Fibroblast of lung (primary cell): ENCODE data around the gene TMEM9. TPM values are rescaled to one million over a fixed set of nuclear protein-coding genes. Genes with fewer than 3 reads are reported as not detected.

Experiments used
- DNase-seq, 2 donors: peaks; one replicate each; pipeline versions ENCODE4 v3.0.0 to v3.0.0-alpha.2; 2010; ENCODE audit warnings: low read depth in 2 of 2
- H2AFZ ChIP-seq: 2 replicates; pipeline ENCODE4 v1.5.1; 2012; ENCODE audit warnings: low read length, control low read depth, inconsistent platforms
- H3K27ac ChIP-seq: 2 replicates; pipeline ENCODE4 v1.5.1; 2011; ENCODE audit warnings: low read length, control low read depth; ENCODE audit not compliant: insufficient read depth
- H3K27me3 ChIP-seq: 2 replicates; pipeline ENCODE4 v1.5.1; 2011; ENCODE audit warnings: mild to moderate bottlenecking, low read length; ENCODE audit not compliant: control insufficient read depth, insufficient read depth
- H3K36me3 ChIP-seq: 2 replicates; pipeline ENCODE4 v1.5.1; 2011; ENCODE audit warnings: low read length; ENCODE audit not compliant: control insufficient read depth, insufficient read depth
- H3K4me1 ChIP-seq: 2 replicates; pipeline ENCODE4 v1.5.1; 2011; ENCODE audit warnings: low read length; ENCODE audit not compliant: control insufficient read depth, insufficient read depth; ENCODE audit errors: extremely low read depth
- H3K4me2 ChIP-seq: 2 replicates; pipeline ENCODE4 v1.5.1; 2011; ENCODE audit warnings: low read length, control low read depth; ENCODE audit not compliant: insufficient read depth; ENCODE audit errors: extremely low read depth
- H3K4me3 ChIP-seq, 4 experiments: fragments of 200-600 bp in 1 of 4; sonication (generic) in 1 of 4; replicated peaks in 1 of 4; 2 replicates each; pipeline ENCODE4 v1.5.1; 2011 to 2016; ENCODE audit warnings: low read length in 4 of 4, low read depth in 3 of 4, mild to moderate bottlenecking in 3 of 4, control low read depth in 2 of 4, inconsistent platforms in 1 of 4, mixed read lengths in 1 of 4; ENCODE audit not compliant: insufficient read depth in 1 of 4; ENCODE audit errors: control extremely low read depth in 1 of 4
- H3K79me2 ChIP-seq: 2 replicates; pipeline ENCODE4 v1.5.1; 2012; ENCODE audit warnings: mild to moderate bottlenecking, low read length, inconsistent platforms; ENCODE audit not compliant: control insufficient read depth, insufficient read depth
- H3K9ac ChIP-seq: 2 replicates; pipeline ENCODE4 v1.5.1; 2011; ENCODE audit warnings: mild to moderate bottlenecking, low read length, control low read depth; ENCODE audit not compliant: insufficient read depth
- H3K9me3 ChIP-seq: 2 replicates; pipeline ENCODE4 v1.5.1; 2012; ENCODE audit warnings: low read depth, low read length; ENCODE audit not compliant: control insufficient read depth, insufficient read depth
- H4K20me1 ChIP-seq: 2 replicates; pipeline ENCODE4 v1.5.1; 2011; ENCODE audit warnings: low read length; ENCODE audit not compliant: control insufficient read depth, insufficient read depth; ENCODE audit errors: extremely low read depth
- CTCF ChIP-seq, 2 donors: IDR thresholded peaks in 1 of 2; conservative IDR thresholded peaks in 1 of 2; 1 replicate in 1 of 2; 2 replicates in 1 of 2; pipeline ENCODE4 v1.5.1; 2011 to 2012; ENCODE audit warnings: low read length in 2 of 2, control low read depth in 1 of 2, inconsistent platforms in 1 of 2, low read depth in 1 of 2, mild to moderate bottlenecking in 1 of 2
- EZH2 ChIP-seq: IDR thresholded peaks from 2 replicates; pipeline ENCODE4 v1.5.1; 2012; ENCODE audit warnings: low read length, control low read depth, mild to moderate bottlenecking; ENCODE audit errors: missing control alignments
- polyA plus RNA-seq, 2 donors: library from polyadenylated mRNA; depleted of rRNA in 1 of 2; stranded (reverse) in 1 of 2; unstranded in 1 of 2; fragments of >200 nt; gene quantifications; 2 replicates each; pipeline ENCODE4 v1.2.1, GENCODE V29; 2011 to 2012; ENCODE audit warnings: missing spikeins in 1 of 2
- total RNA-seq: library from RNA; depleted of rRNA; stranded (reverse); fragments of >200 nt; gene quantifications from 2 replicates; pipeline ENCODE4 v1.2.1, GENCODE V29; 2014

TMEM9 gene
- total and polyA plus RNA-seq, 2 donors (not counting 1 experiment from before 2014, with no cell fraction given): 58.2 to 91.0 TPM

DNA sequence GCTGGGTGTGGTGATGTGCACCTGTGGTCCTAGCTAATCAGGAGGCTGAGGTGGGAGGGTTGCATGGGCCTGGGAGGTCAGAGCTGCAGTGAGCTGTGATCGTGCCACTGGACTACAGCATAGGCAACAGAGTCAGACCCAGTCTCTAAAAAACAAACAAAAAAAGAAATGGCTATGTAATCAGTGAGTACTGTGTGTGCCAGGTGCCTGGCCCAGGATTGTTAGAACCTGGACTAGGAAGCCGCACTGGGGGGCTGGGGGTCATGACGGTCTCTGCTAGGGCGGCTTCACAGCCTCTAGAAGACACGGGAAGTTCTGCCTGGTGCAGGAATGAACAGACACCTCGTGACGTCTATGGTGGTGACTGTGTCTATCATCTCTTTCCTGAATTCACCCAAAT, 8.5 kb downstream of the TMEM9 start:
- DNase-seq: no peak
- no peak overlapping the region for H3K4me3 ChIP-seq
- no peaks in the 10 kb centered on the region for H4K20me1 ChIP-seq
- H3K9ac ChIP-seq: no peak overlapping the region
- H3K27me3 ChIP-seq: no peaks in the 10 kb centered on the region
- H2AFZ ChIP-seq: no peak overlapping the region
- H3K36me3 ChIP-seq: peaks cover 24% of the 10 kb centered on the region
- no peaks in the 10 kb centered on the region for H3K79me2 ChIP-seq
- H3K27ac ChIP-seq: no peak overlapping the region
- no peak overlapping the region for H3K4me2 ChIP-seq
- TF ChIP-seq EZH2: no peak
- no peak for TF ChIP-seq CTCF (conservative IDR thresholded peaks at IDR 0.05 in 1 of 2, IDR thresholded peaks at IDR 0.05 in 1 of 2; ENCODE audit: low read depth in 1 of 2, low read length in 2 of 2)
- H3K9me3 ChIP-seq: no peaks in the 10 kb centered on the region
- H3K4me1 ChIP-seq: no peaks in the 10 kb centered on the region

DNA sequence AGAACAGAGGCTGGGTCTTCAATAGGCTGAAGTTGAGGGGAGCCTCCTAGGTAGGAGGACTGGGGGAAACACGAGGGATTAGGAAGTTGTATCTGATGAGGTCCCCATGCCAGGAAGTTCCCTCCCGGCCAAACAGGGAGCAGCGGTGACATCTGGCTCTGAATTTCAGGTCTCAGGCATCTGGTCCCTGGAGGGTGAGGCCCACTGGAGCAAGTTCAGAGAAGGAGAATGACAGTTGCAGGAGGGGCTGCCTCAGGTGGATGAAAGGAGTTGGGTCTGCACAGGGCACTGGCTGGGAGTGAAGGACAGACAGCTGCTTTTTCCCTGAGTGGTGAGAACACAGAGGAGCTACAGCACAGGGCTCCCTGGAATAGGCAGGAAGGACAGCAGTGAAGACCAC, 9.1 kb downstream of the TMEM9 start:
- H3K27ac ChIP-seq: no peak overlapping the region
- no peaks in the 10 kb centered on the region for H3K27me3 ChIP-seq
- TF ChIP-seq EZH2 (no peak), CTCF (conservative IDR thresholded peaks at IDR 0.05 in 1 of 2, IDR thresholded peaks at IDR 0.05 in 1 of 2; ENCODE audit: low read depth in 1 of 2, low read length in 2 of 2) (no peak)
- no peaks in the 10 kb centered on the region for H4K20me1 ChIP-seq
- H3K9ac ChIP-seq: no peak overlapping the region
- H3K4me3 ChIP-seq: no peak overlapping the region
- H3K9me3 ChIP-seq: no peaks in the 10 kb centered on the region
- DNase-seq: no peak
- H2AFZ ChIP-seq: no peak overlapping the region
- H3K4me1 ChIP-seq: no peaks in the 10 kb centered on the region
- no peaks in the 10 kb centered on the region for H3K79me2 ChIP-seq
- no peak overlapping the region for H3K4me2 ChIP-seq
- peaks cover 21% of the 10 kb centered on the region for H3K36me3 ChIP-seq

DNA sequence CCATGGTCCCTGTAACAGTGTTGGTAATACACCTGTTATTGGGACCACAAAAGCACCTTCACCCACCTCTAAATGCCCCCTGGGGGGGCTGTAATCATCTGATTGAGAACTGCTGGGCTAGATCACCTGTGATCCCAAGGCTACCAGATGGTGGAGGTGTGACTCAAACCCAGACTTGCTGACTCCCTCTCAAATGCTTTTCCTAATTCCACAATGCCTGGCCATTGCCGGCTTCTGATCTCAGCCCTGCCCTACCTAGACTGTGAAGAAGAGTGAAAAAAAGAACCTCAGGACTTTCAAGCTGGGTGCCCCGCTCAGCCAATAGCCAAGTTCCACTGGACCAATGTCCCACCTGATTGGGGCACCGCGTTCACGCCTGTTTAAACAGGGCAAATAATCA, 9.6 kb downstream of the TMEM9 start:
- no peaks in the 10 kb centered on the region for H3K79me2 ChIP-seq
- DNase-seq: no peak
- H3K4me3 ChIP-seq: no peak overlapping the region
- TF ChIP-seq EZH2 (no peak), CTCF (conservative IDR thresholded peaks at IDR 0.05 in 1 of 2, IDR thresholded peaks at IDR 0.05 in 1 of 2; ENCODE audit: low read depth in 1 of 2, low read length in 2 of 2) (no peak)
- no peaks in the 10 kb centered on the region for H4K20me1 ChIP-seq
- no peaks in the 10 kb centered on the region for H3K27me3 ChIP-seq
- no peak overlapping the region for H2AFZ ChIP-seq
- no peaks in the 10 kb centered on the region for H3K9me3 ChIP-seq
- no peaks in the 10 kb centered on the region for H3K4me1 ChIP-seq
- no peak overlapping the region for H3K9ac ChIP-seq
- no peak overlapping the region for H3K4me2 ChIP-seq
- H3K36me3 ChIP-seq: peaks cover 19% of the 10 kb centered on the region
- H3K27ac ChIP-seq: no peak overlapping the region
